ENCODE data around the gene RGP1. TPM values are rescaled to one million over a fixed set of nuclear protein-coding genes. Genes with fewer than 3 reads are reported as not detected.

RGP1 gene
- polyA plus RNA-seq, 1 donor: 32.2 TPM

GRCh38 chr9:35741740-35742139, 7.3 kb upstream of the RGP1 start:
- no peak for DNase-seq

GRCh38 chr9:35743452-35743851, 5.6 kb upstream of the RGP1 start:
- no peak for DNase-seq

GRCh38 chr9:35743880-35744518, 5.1 kb upstream of the RGP1 start:
- no peak for DNase-seq

GRCh38 chr9:35745569-35745968, 3.5 kb upstream of the RGP1 start:
- no peak for DNase-seq

GRCh38 chr9:35746583-35746982, 2.5 kb upstream of the RGP1 start:
- DNase-seq: no peak

- DNase-seq: no peak
Measured at GRCh38 chr9:35748242-35748857, 737 bp upstream of the RGP1 start.

GRCh38 chr9:35749515-35750255, 598 bp downstream of the RGP1 start:
- no peak for DNase-seq

GRCh38 chr9:35750256-35750531, 1.1 kb downstream of the RGP1 start:
- no peak for DNase-seq

- no peak for DNase-seq
Measured at GRCh38 chr9:35753466-35753865, 4.4 kb downstream of the RGP1 start.

GRCh38 chr9:35754264-35754663, 5.2 kb downstream of the RGP1 start, which contains the start of gene MSMP:
TSS of gene MSMP (minus strand) at chr9:35754276. CDS start at chr9:35754129, 147 bp downstream.
- no peak for DNase-seq

- no peak for DNase-seq
Measured at GRCh38 chr9:35755071-35755470, 6.0 kb downstream of the RGP1 start.

- no peak for DNase-seq
Measured at GRCh38 chr9:35756275-35757225, 7.5 kb downstream of the RGP1 start.

GRCh38 chr9:35757226-35757891, 8.3 kb downstream of the RGP1 start:
- DNase-seq: no peak

- DNase-seq: no peak
Measured at GRCh38 chr9:35757892-35758275, 8.8 kb downstream of the RGP1 start.

GRCh38 chr9:35758475-35759050, 9.5 kb downstream of the RGP1 start:
- no peak for DNase-seq

- no peak for DNase-seq
Measured at GRCh38 chr9:35759795-35760194, 10.7 kb downstream of the RGP1 start.

GRCh38 chr9:35760651-35761050, 11.6 kb downstream of the RGP1 start:
- no peak for DNase-seq

GRCh38 chr9:35763181-35763580, 14.1 kb downstream of the RGP1 start:
- DNase-seq: no peak

GRCh38 chr9:35763803-35764202, 14.7 kb downstream of the RGP1 start:
- DNase-seq: no peak

GRCh38 chr9:35766997-35767396, 17.9 kb downstream of the RGP1 start:
- DNase-seq: no peak

GRCh38 chr9:35767458-35767857, 18.4 kb downstream of the RGP1 start:
- DNase-seq: no peak

- DNase-seq: no peak
Measured at GRCh38 chr9:35769763-35770162, 20.7 kb downstream of the RGP1 start.
